ENCODE results near the gene PUDP.
"Not testable (repeated sequence)": the region's sequence is repeated elsewhere in the genome, so short reads cannot be mapped to it uniquely, and the experiment has no call there.

PUDP gene

DNA sequence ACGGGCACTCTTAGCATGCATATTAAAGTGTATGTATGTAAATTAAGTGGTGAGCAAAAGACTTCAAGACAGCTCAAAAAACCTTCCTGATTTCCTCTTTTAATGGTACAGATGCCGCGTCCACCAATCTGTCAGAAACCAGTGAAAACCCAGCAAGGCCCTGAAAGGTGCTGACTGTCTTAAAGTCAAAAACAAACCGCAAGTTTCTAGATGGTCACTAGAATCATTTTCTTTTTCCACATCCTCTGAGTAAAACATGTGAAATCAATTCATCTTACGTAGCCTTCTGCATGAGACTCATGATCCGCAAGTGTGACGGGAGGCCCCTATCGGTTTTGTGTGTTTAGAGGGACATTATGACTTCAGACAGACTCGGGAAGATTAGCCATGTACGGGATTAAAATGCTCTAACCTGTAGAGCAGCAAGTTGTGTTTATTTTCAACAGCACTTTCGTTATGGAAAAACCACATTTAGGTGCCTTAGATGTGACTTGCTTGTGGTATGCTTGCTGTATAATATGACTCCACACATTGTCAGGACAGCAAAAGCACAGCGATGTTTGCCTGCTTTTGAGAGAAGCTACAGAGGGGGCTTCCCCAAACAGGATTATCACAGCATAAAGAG lies 88.6 kb downstream of the PUDP start:
- H3K4me1 ChIP-seq (ENCODE audit: control insufficient read depth, insufficient read depth, low read length) = no peaks in the 10 kb centered on the region
- H3K27ac ChIP-seq (ENCODE audit: low read depth, low read length) = no peak overlapping the region
- no peak overlapping the region for H3K9ac ChIP-seq (ENCODE audit: low read length)
- H3K27me3 ChIP-seq (ENCODE audit: control insufficient read depth, insufficient read depth, low read length) = no peaks in the 10 kb centered on the region
- H3K4me3 ChIP-seq (ENCODE audit: low read length) = no peak overlapping the region
- peaks cover 2% of the 10 kb centered on the region for H3K36me3 ChIP-seq (ENCODE audit: control insufficient read depth, insufficient read depth, low read length)

GRCh38 chrX:7055386-7056137 lies 92.4 kb downstream of the PUDP start:
- Histone ChIP-seq H3K4me1 (ENCODE audit: control insufficient read depth, insufficient read depth, low read length) (no peaks in the 10 kb centered on the region), H3K27me3 (ENCODE audit: control insufficient read depth, insufficient read depth, low read length) (no peaks in the 10 kb centered on the region), H3K27ac (ENCODE audit: low read depth, low read length) (no peak overlapping the region), H3K9ac (ENCODE audit: low read length) (no peak overlapping the region), H3K36me3 (ENCODE audit: control insufficient read depth, insufficient read depth, low read length) (peaks cover 2% of the 10 kb centered on the region), H3K4me3 (ENCODE audit: low read length) (no peak overlapping the region)

DNA sequence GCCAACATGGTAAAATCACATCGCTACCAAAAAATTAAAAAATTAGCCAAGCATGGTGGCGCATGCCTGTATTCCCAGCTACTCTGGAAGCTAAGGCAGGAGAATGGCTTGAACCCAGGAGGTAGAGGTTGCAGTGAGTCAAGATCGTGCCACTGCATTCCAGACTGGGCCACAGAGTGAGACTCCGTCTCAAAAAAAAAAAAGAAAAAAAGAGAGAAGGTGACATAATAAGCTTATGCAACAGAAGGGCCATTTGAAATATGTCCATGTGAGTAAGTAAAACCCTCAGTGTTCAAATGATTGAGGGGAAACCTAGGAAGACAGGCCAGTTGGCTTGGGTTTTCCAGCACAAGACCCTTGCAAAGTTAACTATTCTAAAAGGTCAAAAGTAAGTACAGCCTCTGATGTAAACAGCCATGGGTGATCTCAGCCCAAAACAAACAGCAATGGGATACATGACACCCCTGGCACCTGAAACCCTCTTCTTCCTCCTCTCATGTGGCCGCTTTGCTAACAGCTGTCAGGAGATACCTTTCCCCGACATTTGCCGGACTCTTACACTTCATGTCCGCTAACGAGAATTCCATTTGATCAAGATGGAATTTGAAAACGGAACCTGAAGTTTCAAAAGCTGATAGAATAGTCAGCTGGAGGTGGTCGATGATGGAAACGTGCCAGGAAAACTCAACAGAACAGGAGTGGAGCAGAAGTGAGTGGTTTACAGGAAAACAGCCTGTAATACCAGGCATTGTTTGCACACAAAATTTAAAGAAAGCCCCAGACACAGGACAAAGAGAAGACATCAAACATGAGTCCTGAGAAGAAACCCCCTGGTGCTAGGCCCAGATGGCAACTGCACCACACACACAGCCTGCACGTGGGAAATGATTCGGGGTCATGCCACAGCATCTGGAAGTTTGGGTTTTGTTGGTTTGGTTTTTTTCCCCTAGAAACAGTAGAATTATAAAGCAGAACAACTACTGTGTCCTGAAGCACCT lies 93.4 kb downstream of the PUDP start:
- Histone ChIP-seq H3K36me3 (ENCODE audit: control insufficient read depth, insufficient read depth, low read length) (peaks cover 2% of the 10 kb centered on the region), H3K27me3 (ENCODE audit: control insufficient read depth, insufficient read depth, low read length) (no peaks in the 10 kb centered on the region), H3K4me1 (ENCODE audit: control insufficient read depth, insufficient read depth, low read length) (no peaks in the 10 kb centered on the region), H3K27ac (ENCODE audit: low read depth, low read length) (no peak overlapping the region), H3K4me3 (ENCODE audit: low read length) (no peak overlapping the region), H3K9ac (ENCODE audit: low read length) (no peak overlapping the region)

DNA sequence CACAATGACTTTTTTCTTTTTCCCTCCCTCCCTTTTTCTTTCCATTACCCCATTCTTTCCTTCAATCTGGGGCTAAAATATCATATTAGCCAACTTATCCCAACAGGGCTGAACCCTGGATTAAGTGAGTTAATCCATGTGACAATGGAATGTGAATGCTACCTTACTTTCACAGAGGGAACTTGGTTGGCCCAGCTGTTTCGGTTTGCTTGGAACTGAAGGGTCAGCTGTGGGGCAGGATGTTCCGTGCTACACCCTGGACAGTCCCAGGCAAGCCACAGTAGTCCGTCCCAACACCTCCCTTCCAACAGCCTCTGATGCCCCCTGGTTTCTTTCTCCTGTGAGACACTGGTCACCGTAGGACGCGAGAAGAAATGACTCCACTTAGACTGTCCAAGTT lies 95.4 kb downstream of the PUDP start:
- Histone ChIP-seq H3K27ac (ENCODE audit: low read depth, low read length) (no peak overlapping the region), H3K4me1 (ENCODE audit: control insufficient read depth, insufficient read depth, low read length) (no peaks in the 10 kb centered on the region), H3K9ac (ENCODE audit: low read length) (no peak overlapping the region), H3K4me3 (ENCODE audit: low read length) (no peak overlapping the region), H3K27me3 (ENCODE audit: control insufficient read depth, insufficient read depth, low read length) (no peaks in the 10 kb centered on the region), H3K36me3 (ENCODE audit: control insufficient read depth, insufficient read depth, low read length) (peaks cover 5% of the 10 kb centered on the region)

DNA sequence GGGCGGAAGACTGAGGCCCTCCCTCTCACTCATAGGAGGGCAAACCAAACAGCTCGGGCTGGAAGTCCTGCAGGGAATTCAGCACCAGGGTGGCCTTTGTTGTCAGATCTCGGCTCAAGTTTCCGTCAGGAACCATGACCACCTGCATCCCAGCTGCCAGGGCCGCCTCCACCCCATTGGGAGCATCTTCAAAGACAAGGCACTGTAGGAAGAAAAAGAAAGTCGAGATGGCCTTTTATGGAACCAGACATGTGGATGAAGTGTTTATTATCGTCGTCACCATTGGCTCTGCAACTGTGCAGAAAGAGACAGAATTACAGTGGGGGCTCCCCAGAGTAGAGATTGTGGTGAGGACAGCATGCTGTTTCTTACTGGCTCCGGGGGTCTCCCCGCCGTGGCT lies 97.7 kb downstream of the PUDP start:
- peaks cover 2% of the 10 kb centered on the region for H3K36me3 ChIP-seq (ENCODE audit: control insufficient read depth, insufficient read depth, low read length)
- no peak overlapping the region for H3K27ac ChIP-seq (ENCODE audit: low read depth, low read length)
- no peaks in the 10 kb centered on the region for H3K27me3 ChIP-seq (ENCODE audit: control insufficient read depth, insufficient read depth, low read length)
- no peak overlapping the region for H3K9ac ChIP-seq (ENCODE audit: low read length)
- H3K4me1 ChIP-seq (ENCODE audit: control insufficient read depth, insufficient read depth, low read length) = no peaks in the 10 kb centered on the region
- no peak overlapping the region for H3K4me3 ChIP-seq (ENCODE audit: low read length)

DNA sequence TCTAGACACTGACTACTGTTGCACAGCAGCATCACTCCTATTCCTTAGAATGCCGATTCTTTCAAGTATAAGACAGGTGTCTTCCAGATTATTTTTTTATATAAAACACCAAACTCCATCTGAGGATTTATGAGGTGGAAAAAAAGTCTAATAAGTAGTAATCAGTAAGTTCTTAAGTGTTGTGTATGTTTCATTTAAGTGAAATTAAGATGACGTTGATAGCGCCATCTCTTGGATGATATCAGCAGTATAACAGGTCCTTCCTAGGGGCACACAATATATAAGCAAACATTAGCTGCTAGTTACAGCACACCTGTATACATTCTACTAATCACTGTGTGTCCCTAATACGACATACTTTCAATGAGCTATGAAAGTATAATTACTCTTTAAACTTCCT lies 100.0 kb downstream of the PUDP start:
- Histone ChIP-seq H3K4me3 (ENCODE audit: low read length) (no peak overlapping the region), H3K36me3 (ENCODE audit: control insufficient read depth, insufficient read depth, low read length) (peaks cover 2% of the 10 kb centered on the region)

GRCh38 chrX:7045238-7045955 lies 102.6 kb downstream of the PUDP start:
- H3K27me3 ChIP-seq (ENCODE audit: control insufficient read depth, insufficient read depth, low read length) = no peaks in the 10 kb centered on the region

More for the DNA sequence above, 100.0 kb downstream of the PUDP start:
- no peak overlapping the region for H3K9ac ChIP-seq (ENCODE audit: low read length)
- no peak overlapping the region for H3K27ac ChIP-seq (ENCODE audit: low read depth, low read length)
- H3K27me3 ChIP-seq (ENCODE audit: control insufficient read depth, insufficient read depth, low read length) = no peaks in the 10 kb centered on the region
- no peaks in the 10 kb centered on the region for H3K4me1 ChIP-seq (ENCODE audit: control insufficient read depth, insufficient read depth, low read length)

GRCh38 chrX:7043796-7044433 lies 104.0 kb downstream of the PUDP start:
- not testable (repeated sequence) for H3K27ac ChIP-seq (ENCODE audit: low read depth, low read length); H3K4me1 ChIP-seq (ENCODE audit: control insufficient read depth, insufficient read depth, low read length); H3K36me3 ChIP-seq (ENCODE audit: control insufficient read depth, insufficient read depth, low read length); H3K9ac ChIP-seq (ENCODE audit: low read length); H3K27me3 ChIP-seq (ENCODE audit: control insufficient read depth, insufficient read depth, low read length); H3K4me3 ChIP-seq (ENCODE audit: low read length)

More at GRCh38 chrX:7045238-7045955, 102.6 kb downstream of the PUDP start:
- Histone ChIP-seq H3K9ac (ENCODE audit: low read length) (no peak overlapping the region), H3K36me3 (ENCODE audit: control insufficient read depth, insufficient read depth, low read length) (peaks cover 2% of the 10 kb centered on the region), H3K4me3 (ENCODE audit: low read length) (no peak overlapping the region), H3K4me1 (ENCODE audit: control insufficient read depth, insufficient read depth, low read length) (no peaks in the 10 kb centered on the region), H3K27ac (ENCODE audit: low read depth, low read length) (no peak overlapping the region)

DNA sequence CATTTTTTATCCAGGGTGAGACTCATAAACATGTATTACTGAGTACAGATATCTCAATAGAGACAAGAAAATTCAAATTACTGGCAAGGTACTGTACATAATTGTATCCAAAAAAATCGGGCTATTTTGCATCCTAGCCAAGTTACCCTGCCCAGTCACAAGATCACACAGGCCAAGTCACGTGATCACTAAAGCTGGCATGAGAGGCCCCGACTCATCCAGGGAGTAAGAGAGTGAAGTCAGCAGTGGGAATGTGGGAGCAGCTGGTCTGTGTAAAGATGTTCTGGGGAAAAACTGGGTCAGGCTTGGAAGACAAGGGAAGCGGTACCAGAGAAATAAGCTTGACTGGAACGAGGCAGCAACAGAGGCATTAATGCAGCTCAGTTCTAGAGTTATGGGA lies 119.7 kb downstream of the PUDP start:
- H3K36me3 ChIP-seq (ENCODE audit: control insufficient read depth, insufficient read depth, low read length) = no peaks in the 10 kb centered on the region
- H3K4me1 ChIP-seq (ENCODE audit: control insufficient read depth, insufficient read depth, low read length) = no peaks in the 10 kb centered on the region
- no peak overlapping the region for H3K4me3 ChIP-seq (ENCODE audit: low read length)
- H3K27ac ChIP-seq (ENCODE audit: low read depth, low read length) = no peak overlapping the region
- no peak overlapping the region for H3K9ac ChIP-seq (ENCODE audit: low read length)
- H3K27me3 ChIP-seq (ENCODE audit: control insufficient read depth, insufficient read depth, low read length) = no peaks in the 10 kb centered on the region

DNA sequence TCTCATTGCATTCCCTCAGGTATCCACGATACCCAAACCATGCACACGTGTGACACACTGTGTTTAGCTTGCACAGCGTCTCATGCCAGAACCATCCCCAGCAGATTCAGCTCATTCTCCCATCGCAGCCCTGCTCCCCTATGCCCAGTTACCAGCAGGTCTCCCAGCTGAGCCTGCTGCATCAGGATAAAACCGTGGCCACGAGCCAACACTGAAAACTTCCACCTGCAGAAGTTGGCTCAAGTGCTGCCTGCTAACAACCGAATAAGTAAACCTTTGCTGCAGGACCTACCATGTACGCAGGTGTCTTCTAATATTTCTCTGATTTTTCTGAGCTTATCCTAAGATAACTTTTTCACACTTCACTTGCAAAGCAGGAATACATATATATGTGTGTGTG lies 120.9 kb downstream of the PUDP start:
- no peak overlapping the region for H3K4me3 ChIP-seq (ENCODE audit: low read length)
- no peaks in the 10 kb centered on the region for H3K4me1 ChIP-seq (ENCODE audit: control insufficient read depth, insufficient read depth, low read length)
- no peaks in the 10 kb centered on the region for H3K27me3 ChIP-seq (ENCODE audit: control insufficient read depth, insufficient read depth, low read length)
- H3K36me3 ChIP-seq (ENCODE audit: control insufficient read depth, insufficient read depth, low read length) = no peaks in the 10 kb centered on the region
- no peak overlapping the region for H3K27ac ChIP-seq (ENCODE audit: low read depth, low read length)
- no peak overlapping the region for H3K9ac ChIP-seq (ENCODE audit: low read length)

DNA sequence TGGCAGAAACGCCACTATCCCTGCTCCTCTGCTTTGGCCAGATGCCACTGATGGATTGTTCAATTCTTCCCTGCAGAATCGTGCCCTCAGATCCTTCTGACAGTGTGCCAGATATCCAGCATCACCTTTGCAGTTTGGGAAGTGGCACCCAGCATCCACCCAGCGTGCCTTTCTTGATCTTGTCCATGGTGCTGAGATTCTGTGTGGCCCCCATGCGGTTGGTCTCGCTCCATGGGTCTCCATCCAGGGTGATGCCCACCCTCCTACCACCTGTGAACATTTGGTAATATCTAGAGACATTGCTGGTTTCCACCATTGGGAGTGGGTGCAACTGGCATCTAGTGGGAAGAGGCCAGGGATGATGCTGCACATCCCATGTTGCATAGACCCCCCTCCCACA lies 121.6 kb downstream of the PUDP start:
- H3K27ac ChIP-seq (ENCODE audit: low read depth, low read length); H3K9ac ChIP-seq (ENCODE audit: low read length); H3K4me1 ChIP-seq (ENCODE audit: control insufficient read depth, insufficient read depth, low read length); H3K27me3 ChIP-seq (ENCODE audit: control insufficient read depth, insufficient read depth, low read length); H3K4me3 ChIP-seq (ENCODE audit: low read length); H3K36me3 ChIP-seq (ENCODE audit: control insufficient read depth, insufficient read depth, low read length): not testable (repeated sequence)
